ENCODE results near the gene WASF2. TPM values are rescaled to one million over a fixed set of nuclear protein-coding genes. Genes with fewer than 3 reads are reported as not detected.
"Not testable (repeated sequence)": the region's sequence is repeated elsewhere in the genome, so short reads cannot be mapped to it uniquely, and the experiment has no call there.

Gene WASF2, protein sequence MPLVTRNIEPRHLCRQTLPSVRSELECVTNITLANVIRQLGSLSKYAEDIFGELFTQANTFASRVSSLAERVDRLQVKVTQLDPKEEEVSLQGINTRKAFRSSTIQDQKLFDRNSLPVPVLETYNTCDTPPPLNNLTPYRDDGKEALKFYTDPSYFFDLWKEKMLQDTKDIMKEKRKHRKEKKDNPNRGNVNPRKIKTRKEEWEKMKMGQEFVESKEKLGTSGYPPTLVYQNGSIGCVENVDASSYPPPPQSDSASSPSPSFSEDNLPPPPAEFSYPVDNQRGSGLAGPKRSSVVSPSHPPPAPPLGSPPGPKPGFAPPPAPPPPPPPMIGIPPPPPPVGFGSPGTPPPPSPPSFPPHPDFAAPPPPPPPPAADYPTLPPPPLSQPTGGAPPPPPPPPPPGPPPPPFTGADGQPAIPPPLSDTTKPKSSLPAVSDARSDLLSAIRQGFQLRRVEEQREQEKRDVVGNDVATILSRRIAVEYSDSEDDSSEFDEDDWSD
- 33.0 and 37.9 TPM in 2 replicates for total RNA-seq (ENCODE audit: low replicate concordance)

DNA sequence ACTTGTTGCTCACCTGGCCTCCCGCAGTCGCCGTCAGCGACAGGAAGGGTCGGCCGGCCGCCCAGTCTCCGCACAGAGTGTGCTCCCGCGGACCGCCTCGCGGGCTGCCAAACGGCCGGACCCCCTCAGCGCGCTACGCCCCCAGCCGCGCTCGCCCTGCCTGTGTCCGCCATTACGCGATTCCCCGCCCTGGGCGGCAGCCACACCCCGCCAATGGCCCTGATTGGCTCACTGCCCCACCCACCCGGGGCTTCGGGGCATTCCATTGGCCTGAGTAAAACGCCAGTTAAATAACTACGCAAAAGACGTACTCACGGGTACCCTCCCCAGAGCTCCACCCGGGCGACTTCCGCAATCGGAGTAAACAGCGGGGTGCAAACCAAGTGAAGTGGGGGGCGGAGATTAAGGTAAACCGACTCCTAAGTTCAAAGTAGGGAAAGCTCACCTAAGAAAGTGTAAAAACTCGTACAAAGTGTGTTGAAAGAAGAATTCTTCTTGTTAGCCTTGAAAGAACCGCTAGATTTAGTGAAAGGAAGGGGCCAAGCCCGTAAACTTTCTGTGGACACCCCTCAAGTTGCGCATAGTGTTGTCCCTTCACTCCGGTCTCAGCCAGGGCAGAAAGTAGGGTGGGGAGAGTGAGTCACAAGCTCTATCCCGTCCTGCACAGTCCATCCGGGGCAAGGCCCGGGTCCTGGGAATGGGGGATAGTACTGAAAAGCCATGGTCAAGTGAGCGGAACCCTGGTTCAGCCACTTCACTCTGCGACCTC is at the start of gene WASF2:
Gene WASF2 (minus strand): TSS at position 195 of the 769 bp plus-strand sequence. CDS start 61,277 bp downstream, outside the sequence.
- H3K4me3 ChIP-seq (ENCODE audit: low read depth, low read length) = peak within 1 kb of the TSS; percentile 99
- TF ChIP-seq, protein P1, sequence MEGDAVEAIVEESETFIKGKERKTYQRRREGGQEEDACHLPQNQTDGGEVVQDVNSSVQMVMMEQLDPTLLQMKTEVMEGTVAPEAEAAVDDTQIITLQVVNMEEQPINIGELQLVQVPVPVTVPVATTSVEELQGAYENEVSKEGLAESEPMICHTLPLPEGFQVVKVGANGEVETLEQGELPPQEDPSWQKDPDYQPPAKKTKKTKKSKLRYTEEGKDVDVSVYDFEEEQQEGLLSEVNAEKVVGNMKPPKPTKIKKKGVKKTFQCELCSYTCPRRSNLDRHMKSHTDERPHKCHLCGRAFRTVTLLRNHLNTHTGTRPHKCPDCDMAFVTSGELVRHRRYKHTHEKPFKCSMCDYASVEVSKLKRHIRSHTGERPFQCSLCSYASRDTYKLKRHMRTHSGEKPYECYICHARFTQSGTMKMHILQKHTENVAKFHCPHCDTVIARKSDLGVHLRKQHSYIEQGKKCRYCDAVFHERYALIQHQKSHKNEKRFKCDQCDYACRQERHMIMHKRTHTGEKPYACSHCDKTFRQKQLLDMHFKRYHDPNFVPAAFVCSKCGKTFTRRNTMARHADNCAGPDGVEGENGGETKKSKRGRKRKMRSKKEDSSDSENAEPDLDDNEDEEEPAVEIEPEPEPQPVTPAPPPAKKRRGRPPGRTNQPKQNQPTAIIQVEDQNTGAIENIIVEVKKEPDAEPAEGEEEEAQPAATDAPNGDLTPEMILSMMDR (IDR thresholded peaks at IDR 0.05; ENCODE audit: insufficient read depth, low read length) = no peak
- peak; percentile 98 for DNase-seq (ENCODE audit: low read depth)

DNA sequence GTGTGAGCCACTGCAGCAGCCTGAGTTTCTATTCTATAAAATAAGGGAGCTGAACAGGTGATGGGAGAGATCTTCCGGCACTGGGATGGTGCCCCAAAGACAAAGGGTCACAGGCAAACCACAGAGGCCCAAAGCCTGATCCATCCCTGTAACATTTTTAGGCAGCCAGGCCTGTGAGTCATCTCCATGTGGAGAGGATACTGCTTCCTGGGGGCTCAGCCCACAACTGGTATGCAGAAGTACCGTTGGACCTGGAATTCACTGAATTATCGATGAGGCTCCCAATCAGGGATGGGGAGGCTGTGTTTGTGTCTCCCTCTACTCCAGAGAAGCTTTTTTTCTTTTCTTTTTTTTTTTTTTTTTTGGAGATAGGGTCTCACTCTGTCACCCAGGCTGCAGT is 48.8 kb upstream of the WASF2 start:
- DNase-seq (ENCODE audit: low read depth) = peak; percentile 64
- H3K4me3 ChIP-seq (ENCODE audit: low read depth, low read length) = no peak overlapping the region
- TF ChIP-seq, protein P1 (IDR thresholded peaks at IDR 0.05; ENCODE audit: insufficient read depth, low read length) = no peak

DNA sequence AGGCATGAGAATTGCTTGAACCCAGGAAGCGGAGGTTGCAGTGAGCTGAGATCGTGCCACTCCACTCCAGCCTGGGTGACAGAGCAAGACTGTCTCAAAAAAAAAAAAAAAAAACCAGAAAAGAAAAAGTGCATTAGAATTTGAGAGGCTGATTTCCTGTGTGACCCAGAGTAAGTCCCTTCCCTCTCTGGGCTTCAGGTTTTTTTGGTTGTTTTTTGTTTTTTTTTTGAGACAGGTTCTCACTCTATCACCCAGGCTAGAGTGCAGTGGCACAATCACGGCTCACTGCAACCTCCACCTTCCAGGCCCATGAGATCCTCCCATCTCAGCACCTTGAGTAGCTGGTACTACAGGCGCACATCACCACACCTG is 48.3 kb upstream of the WASF2 start:
- DNase-seq (ENCODE audit: low read depth); H3K4me3 ChIP-seq (ENCODE audit: low read depth, low read length): not testable (repeated sequence)

DNA sequence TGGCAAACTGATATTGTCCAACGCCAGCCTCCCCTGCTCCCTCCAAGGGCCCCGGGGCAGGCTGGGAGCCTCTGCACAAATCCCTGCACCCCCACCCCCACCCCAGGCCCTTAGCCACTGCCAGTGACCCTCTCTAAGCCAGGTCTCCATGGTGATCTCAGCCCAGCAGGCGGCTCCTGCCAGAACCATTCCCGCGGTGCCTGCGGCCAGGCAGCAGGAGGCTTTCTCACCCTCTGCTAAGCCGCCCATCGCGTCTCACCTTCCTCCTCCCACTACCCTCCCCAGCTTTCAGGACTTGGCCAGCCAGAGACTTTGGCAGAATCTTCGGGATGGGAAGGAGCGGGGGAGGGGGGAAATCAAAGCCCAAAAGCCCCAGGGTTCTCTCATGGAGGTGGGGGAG is 46.8 kb upstream of the WASF2 start:
- TF ChIP-seq, protein P1 (IDR thresholded peaks at IDR 0.05; ENCODE audit: insufficient read depth, low read length) = peak; percentile 25
- H3K4me3 ChIP-seq (ENCODE audit: low read depth, low read length) = no peak overlapping the region
- DNase-seq (ENCODE audit: low read depth) = peak; percentile 91

DNA sequence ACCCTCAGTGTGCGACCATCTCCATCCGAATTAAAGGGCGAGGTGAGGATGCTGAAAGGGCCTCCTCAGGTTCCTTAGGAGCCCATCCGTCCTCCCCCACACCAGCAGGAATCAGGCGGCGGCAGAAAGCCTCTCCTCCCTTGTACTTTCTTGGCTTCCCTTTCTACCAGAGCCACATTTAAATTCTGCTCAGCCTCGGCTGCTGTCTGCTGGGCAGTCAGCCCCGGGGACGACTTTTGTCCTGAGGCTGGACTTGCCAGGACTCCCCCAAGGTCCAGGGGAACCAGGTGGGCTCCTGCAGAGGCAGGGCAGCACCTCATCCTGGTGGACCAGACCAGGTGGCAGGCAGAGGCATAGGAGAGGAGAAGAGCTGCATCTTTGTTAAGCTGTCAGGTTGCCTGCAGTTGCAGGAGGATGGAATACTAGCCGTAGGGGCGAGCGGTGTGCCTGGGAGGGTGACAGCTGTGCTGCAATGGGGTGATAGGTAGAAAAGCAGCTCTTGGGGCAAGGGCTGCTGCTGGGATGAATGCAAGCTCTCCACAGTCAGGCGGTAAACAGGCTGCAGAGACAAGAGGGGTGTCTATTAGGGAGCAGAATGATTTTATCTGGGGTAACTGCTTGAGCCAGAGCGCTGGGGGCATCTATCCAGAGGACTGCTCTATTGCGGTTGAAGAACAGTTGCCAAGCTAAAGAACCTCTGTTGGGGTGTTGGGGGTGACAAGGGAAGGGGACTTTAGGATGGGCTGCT is 46.2 kb upstream of the WASF2 start:
- H3K4me3 ChIP-seq (ENCODE audit: low read depth, low read length) = no peak overlapping the region
- DNase-seq (ENCODE audit: low read depth) = no peak
- TF ChIP-seq, protein P1 (IDR thresholded peaks at IDR 0.05; ENCODE audit: insufficient read depth, low read length) = no peak

DNA sequence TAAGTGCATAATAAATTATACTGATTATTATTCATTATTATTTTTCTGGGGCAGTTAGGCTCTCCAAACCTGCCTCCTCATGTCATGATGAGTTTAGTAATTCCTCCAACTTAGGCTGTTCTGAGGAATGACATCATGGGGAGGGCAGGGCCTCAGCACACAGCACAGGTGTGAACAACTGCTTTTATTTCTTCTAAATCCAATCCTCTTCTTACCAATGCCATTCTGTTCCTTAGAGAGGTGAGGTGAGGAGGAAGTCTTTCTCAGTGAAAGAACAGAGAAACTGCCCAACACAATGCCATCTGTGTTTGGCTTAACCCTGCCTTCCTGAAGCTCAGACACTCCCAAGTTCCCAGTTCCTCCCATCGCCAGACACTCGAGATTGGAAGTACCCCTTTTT is 45.4 kb upstream of the WASF2 start:
- TF ChIP-seq, protein P1 (IDR thresholded peaks at IDR 0.05; ENCODE audit: insufficient read depth, low read length) = no peak

More for the DNA sequence above, 45.4 kb upstream of the WASF2 start:
- no peak overlapping the region for H3K4me3 ChIP-seq (ENCODE audit: low read depth, low read length)
- no peak for DNase-seq (ENCODE audit: low read depth)
